NCI-H2227 (cell line): ENCODE data around the gene PYGM.
A peak's percentile ranks its signal among the peaks of the same experiment; 100 is the strongest.

Experiments used
- DNase-seq: peaks from one replicate; lab custom pipeline; 2025; ENCODE audit not compliant: unreplicated experiment; lab: John Stamatoyannopoulos, UW

PYGM gene

DNA sequence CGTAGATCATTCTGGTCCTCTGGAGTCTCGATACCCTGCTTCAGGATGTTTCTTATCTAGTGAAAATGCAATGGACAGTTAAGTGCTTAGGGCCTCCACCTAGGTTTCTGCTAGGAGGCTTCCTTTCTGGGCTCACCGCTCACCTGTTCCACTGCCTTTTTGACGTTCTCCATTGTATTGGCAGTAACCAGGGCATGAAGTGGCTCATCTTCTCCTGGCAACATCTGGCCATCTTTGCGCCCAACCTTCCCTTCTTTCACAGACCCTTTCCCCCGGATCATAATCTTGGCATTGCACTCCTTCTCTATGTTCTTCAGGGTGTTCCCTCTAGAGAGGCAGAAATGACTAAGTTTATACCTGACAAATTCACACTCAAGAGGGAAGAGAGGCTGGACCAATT is 9.5 kb upstream of the PYGM start:
- DNase-seq = no peak

DNA sequence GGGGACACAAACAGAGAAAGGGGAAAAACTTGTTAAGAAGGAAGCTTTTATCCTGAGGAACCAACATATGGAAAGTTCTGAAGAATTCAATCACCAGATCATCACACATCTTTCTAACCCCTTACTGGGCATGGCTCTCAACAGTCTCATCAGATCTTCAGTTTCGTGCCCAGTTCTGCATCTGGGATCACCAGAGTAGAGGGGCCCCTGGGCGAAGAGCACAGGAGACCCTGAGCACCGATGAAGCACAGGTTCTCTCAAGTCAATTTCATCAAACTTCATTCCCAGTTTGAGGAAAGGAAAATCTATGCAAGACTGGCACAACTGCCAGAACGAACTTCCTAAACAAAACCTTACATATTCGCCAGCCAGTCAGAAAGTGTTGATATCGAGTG is 8.5 kb upstream of the PYGM start:
- no peak for DNase-seq

DNA sequence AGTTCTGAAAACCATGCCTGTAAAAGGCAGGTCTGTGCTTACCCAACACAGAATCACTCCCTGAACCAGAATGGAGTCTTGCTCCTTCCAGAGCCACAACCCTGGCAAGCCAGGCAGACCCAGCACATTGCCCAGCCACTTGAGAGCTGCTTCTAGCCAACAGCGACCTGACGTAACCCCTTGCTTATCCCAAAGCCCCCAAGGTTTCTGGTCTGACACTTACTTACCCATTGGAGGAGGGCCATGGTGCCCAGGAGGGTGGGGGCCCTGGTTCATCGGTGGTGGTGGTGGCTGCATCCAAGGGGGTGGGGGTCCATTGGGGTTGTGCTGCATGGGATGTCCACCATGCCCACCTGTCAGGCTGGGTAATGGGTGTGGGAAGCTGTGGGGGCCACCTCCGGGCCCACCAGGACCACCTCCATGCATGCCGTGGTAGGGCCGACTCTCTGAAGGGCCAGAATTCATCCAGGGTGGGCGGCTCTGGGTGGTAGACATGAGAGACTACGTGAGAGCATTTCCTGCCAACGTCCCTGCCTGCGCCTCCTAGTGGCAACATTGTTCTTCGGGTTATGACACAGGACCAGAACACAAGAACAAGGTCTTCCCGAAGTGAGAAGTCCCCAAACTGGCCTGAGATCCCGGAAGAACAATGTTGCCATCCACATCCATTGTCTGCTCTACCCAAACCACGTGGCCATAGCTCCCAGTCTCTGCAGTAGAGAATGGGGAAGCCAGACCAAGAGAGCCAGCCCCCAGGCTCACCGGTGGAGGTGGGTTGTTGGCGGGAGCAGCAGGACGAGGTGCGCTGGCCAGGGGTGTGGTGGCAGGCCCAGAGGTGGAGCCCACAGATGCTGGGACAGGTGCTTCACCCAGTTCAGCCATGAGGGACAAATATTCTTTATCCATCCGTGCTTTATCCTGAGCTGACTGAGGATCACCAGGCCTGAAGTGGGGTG is 7.8 kb upstream of the PYGM start:
- DNase-seq = peak; percentile 82

DNA sequence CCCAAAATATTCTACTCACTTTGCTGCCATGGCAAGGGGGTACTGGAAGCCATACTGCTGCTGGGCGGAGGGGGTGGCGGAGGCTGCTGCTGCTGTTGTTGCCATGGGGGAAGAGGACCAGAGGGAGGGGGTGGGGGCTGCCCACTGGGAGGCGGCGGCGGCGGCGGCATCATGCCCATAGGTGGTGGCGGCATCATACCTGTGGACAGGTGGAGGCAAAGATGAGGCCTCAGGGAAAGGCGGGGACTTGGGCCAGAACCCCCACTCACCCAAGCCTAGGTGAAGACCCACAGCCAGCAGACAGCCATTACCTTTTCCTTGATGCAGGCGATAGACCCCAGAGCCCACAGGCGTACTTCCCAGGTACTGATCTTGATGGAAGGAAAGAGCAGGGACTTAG is 7.1 kb upstream of the PYGM start:
- no peak for DNase-seq

DNA sequence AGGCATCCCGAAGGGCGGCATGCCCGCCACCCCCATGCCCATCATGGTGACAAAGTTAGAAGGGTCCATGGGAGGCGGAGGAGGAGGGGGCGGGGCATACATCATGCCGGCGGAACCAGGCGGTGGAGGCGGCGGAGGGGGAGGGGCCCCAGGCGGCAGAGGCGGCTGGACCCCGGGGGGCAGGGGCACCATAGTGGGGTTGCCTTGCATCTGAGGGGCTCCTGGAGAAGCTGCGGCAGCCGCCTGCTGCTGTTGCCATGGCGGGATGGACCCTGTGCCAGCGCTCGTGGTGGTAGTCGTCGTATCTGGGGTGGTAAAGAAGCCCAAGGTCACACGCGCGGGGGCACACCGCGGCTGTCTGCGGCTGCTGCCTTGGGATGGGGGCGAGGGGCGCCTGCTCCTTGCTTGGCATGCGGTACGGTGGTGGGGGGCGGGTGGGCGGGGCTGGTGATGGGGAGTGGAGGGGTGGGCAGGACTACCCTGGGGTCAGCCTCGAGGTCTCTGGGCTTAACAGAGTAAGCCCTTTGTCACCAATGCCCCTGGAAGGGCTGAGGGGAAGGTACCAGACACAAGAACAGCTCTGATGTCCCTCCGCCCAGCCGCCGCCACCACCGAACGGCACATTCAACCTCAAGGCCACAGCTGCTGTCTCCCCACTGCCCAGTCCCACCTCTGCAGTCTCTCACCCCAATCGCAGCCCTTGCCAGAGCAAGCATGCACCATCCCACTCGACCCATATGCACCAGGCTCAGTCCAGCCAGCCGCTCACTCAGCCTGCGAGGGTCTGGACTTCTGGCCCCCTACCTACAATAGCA is 6.3 kb upstream of the PYGM start:
- no peak for DNase-seq

DNA sequence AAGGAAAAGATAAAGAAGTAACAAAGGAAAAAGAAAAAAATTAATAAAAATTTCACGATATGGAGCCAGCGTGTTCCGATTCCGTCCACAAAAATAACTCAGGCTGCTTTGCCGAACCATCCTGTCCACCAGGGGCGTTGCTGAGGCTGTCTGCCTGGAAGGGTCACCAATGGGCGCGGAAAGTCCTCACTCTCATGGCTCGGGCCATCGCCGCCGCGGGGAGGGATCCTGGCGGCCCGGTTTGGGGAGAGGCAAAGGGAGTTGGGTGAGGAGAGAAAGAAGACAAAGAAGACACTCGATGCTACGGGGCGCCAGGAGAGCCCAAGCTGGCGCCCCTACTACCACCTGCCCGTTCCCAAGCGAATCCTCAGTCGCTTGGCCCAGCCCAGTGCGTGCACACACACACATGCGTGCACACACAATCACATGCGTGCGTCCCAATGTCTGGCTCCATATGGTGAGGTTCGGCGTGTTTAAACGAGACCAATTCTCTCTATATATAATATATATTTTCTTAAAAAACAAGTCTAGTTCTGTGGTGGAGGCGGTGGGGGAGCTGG is 5.6 kb upstream of the PYGM start:
- peak; percentile 26 for DNase-seq

DNA sequence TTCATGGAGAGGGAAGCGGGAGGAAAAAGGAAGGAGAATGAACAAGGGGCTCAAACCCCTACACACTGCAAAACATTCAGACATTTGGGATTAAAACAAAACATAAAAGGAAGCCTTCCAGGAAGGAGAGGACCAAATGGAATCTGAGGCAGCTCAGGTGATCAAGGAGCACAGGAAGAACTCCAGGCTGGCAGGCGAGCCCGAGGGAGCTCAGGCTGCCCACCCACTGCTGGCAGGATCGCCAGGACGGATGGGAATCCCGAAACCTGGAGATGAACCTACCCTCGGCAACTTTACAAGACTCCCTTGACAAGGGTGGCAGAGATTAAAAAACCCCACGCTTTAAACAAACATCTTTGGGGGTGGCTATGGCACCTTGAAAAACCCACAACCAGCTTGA is 5.0 kb upstream of the PYGM start:
- no peak for DNase-seq

DNA sequence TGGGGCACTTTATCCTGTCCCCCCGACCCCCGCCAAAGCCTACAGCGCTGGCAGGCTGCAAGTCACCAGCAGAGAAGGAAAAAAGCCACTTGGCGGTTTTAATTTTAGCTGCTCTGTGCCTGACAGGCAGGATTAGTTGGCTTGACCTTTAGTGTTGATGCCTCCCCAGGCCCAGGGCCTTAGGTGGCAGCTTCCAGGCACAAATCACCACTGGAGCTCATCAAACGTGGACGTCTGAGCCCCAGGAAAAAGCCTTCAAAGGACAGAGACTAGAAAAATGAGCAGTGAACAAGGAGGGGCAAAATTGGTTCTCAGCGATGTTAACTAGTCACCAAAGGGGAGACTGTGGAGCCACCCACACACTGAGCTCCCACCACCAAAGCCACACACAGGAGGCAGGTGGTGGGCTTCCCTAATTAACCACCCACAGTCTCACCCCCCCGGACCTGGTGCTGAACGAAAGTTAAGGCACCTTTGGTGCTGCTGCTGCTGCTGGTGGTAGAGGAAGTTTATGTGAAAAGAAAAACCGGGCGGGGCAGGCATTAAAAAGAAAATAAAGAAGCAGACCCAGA is 4.4 kb upstream of the PYGM start:
- no peak for DNase-seq

DNA sequence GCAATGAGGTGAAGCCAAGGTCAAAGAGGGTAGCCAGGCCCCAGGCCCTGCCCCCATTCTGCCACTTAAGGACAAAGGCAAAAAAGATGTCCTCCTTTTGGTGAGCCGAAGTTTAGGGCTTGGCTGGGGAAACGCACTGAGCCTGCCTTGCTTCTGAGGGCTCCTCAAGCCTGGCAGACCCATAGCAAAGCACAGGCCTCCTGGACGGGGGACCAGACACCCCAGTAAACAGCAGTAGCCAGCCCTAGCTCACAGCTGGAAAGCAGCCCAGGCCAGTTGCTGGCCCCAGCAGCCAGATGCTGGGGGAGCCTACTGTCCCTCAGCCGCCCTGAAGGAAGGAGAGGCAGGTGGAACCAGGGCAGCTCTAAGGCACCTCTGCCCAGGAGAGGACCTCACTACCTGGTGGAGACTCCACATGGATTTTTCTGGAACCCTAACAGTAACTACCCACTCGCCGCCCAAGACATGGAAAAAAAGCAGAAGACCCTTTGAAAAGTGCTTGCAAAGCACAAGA is 3.8 kb upstream of the PYGM start:
- DNase-seq = no peak

DNA sequence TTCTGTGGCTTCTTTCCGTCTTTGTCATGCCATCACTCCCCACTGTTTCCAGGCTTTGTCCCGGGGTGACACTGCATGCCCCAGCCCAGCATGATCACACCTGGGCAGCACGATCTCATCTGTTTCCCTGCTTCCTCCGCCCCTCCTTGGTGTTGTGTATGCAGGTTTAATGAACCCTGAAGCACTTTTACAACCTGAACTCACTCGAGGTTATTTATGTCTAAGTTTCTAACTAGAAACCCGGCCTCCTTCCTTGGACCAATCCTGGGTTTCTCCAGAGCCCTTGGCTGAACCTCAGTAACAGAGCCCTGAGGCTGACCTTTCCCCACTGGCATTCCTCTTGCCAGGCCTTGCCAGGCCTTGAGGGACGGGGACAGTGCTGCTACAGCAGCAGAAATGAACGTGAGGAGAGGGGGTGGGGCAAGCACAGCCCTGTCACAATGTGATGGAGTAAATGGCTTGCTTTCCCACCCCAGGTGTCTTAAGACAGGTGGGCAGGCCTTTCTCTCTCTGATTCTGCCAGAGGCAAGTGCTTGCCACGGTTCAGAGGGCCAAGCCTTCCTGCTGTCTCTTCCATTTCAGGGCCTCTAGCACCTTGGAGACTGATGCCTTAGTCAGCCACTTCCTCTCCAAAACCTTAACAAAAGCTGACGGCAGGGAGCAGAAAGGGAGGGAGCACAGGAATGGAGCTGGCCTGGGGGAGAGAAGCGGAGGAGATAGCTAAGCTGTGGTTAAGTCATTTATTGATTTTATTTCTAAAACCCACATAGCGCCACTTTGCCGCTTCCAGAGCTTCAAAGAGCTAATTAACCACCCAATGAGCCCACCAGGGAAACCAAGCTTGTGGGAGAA is 3.1 kb upstream of the PYGM start:
- DNase-seq = peak; percentile 79

DNA sequence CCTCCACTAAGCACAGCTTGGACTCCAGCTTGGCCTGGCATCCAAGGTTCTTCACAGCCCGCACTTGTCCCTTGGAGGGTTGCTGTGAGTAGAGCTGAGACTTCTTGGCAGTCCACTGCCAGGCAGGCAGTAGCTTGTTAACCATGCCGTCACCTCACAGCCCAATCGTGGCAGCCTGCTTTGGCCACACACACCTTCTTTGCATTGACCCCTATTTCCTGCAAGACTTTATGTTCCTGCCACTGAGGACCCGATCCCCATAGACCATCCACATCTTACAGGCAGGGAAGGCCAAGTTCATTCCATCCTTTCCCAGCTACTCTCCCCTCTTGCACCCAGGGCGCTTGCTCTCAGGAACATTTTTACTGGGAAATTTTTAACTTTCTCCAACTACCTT is 2.5 kb upstream of the PYGM start:
- DNase-seq = no peak

DNA sequence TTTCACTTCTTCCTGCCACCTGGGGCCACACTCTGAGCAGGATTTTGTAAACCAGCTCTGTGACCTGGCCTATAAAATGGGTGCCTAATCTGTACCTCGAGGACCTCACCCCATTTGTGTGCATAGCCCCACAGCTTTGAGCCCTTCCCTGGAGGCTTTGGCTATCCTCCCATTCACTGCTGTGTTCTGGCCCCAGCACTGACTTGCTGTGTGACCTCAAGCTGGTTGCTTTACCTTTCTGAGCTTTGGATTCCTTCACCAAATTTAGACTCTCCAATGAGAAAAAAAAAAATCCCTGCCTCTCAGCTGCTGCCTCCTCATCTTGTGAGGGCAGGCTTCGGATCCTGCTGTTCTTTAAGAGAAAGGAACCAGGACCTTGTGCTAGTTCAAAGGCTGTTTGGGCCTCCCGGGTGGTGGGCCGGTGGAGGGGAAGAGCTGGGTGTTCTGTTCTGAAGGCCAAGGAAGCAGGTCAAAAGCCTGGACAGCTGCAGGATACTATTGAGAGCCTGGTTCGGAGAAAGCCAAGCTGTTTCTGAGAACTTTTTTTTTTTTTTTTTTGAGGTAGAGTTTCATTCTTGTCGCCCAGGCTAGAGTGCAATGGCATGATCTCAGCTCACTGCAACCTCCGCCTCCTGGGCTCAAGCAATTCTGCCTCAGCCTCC is 1.1 kb upstream of the PYGM start:
- no peak for DNase-seq

DNA sequence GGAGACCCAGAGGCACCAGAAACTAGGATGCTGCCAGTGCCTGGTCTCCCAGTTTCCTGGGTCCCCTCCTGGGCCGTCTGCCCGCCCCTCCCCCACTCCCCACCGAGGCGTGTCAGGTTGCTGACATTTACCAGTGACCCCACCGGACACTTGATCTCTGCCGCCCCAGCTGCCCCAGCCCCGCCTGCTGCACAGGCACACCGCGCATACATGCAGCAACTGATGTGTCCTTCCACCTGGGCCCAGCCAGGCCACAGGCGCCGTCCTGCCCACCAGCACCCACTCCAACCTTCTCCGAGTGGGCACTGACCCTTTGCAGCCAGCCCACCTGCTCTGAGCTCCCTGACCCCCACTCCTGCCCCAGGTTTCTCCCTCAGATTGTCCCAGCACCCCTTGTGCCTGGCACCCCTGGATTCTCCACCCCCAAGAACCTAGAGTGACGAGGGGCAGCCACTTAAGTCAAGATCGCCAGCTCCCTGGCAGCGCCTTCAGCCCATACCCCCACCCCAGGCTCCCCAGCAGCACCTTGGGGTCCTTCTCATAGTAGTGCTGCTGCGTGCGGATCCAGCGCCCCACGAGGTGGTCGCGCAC is 548 bp downstream of the PYGM start:
- no peak for DNase-seq

DNA sequence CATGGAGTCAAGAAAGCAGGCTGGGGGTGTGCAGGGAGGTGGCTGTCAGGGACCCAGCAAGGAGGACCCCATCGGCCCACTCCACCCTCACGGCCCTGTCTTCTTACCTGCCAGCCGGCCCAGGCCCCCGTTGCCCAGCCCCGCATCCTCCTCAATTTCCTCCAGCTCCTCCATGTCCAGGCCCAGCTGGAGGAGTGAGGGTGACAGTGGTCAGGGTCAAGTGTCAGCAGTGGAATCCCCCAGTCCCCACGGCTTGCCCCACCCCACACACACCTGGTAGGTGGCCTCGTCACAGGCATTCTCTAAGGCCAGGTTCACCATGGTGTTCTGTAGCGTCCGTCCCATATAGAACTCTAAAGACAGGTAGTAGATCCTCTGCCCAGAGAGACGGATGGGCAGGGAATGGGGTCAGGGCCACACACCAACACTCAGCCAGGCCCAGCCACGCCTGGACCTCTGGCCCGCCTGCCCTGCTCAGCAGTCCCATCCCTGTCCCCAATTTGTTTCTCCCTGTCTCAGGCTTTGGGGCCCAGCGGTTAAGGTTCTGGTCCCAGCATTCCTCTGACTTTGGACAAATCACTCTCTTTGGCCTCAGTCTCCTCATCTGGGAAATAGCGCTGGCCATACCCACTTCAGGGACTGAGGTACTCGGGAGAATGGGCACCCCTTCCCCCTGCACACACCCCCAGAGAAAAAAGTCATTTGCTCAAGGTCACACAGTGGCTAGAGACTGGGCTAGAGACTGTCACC is 1.3 kb downstream of the PYGM start:
- DNase-seq = no peak

DNA sequence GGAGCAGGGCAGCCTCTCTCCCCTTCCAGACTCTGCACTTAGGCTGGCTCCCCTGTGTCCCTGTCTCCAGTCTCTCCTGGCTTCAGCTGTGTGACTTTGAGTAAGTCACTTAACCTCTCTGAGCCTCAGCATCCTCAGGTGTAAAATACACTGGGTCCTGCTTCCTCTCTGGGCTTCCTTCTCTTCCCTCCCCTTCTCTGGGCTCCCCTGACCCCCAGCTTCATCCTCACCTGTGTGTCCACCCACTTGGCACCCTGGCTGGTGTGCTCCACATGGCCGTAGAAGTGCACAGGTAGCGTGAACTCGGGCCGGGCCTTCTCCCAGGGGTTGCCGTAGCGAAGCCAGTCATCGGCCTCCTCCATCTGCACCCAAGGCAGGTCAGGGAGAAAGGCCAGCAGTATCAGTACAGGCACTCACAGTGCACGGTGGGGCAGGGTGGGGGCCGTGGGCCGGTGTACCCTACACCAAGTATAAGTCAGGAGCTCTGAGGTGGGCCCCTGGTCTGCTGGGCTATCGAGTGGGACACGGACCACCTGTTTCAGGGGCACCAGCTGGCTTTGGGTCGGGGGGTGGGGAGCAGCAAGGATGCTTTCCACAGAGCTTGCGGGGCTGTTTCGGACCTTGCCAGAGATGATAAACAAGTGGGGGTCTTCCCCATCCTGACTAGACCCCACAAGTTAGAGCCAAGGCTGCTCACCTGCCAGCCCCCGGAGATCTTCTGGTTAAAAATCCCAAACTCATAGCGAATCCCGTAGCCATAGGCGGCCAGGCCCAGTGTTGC is 2.0 kb downstream of the PYGM start:
- DNase-seq = no peak

DNA sequence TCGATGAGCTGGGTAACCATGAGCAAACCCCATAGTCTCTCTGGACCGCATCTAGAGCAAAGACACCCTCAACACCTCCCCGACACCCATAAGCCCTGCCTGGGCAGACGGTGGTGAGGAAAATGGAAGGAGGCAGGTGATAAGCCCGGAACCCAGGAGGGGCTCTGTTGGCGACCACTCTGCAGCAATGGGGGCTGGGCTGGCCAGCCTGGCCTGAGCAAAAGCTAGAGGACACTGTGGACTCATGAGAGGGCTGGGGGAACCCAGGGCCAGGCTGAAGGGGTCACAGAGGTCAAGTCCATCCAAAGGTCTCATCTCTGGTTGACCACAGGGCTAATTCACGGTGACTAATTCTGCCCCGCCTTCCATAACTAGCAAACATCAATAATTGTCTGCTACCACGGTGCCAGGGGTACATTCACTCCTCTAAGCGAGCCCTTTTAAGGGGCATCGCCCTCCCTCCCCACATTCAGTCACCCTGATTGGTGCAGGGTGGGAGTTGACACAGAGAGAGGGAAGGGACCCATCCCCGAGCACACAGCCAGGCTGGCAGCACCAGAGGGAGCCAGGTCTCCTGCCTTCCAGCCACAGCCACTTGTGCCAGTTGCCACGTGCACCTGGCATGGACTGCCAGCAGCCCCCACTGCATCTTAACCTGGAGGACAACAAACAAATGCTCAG is 4.0 kb downstream of the PYGM start:
- DNase-seq = no peak

DNA sequence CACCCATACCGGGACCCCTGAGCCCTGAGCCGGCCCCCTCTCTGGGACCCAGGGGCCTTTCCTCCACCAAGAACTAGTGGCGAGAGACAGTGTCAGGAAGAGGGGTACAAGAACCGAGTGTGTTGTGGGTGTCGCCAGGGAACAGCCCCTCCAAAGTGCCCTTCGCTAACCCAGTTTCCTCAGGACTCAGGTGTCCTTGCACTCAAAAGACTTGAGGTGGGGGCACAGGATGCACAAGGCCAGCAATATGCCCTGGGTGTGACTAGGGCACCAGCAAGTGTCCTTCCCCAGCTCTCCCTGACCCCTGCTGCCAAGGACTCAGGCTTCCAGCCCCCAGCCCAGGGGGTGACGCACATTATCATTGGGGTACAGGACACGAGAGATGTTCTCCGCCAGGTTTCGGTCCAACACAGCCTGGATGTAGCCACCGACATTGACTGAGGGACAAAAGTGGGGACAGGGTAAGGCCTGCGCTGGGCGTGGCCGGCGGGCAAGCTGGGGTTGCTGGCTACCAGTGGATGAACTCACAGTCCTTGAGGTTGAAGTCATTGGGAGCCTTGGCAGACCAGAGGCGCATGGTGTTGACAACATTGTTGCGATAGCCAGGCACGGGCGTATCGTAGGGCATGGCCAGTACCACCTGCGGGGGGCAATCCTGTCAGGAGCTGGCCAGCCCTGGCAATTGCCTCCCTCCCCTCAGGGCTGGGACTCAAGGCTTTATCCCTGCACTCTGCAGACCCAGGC is 4.7 kb downstream of the PYGM start:
- no peak for DNase-seq
